HEK293 (cell line): Measurements from ENCODE around the gene ZNF121.

ENCODE experiments used
- CTCF ChIA-PET: fragments of 350-600 bp; formaldehyde crosslinking; extraction: SDS; loops from one replicate; lab custom pipeline; 2021; ENCODE audit warnings: antibody characterized with exemption; lab: Yijun Ruan, JAX
- POLR2A ChIA-PET: fragments of 300-600 bp; formaldehyde crosslinking; extraction: SDS; loops from one replicate; lab custom pipeline; 2020; ENCODE audit warnings: antibody characterized with exemption, inconsistent platforms; lab: Yijun Ruan, JAX
- H3K27ac ChIP-seq: fragments of 200-500 bp; sonication (Bioruptor generic); 2 replicates; pipeline ENCODE4 v1.5.1; 2014; ENCODE audit warnings: low read depth, low read length, control low read depth, inconsistent platforms; ENCODE audit errors: extremely low read depth
- H3K36me3 ChIP-seq, 2 experiments: fragments of 200-500 bp in 1 of 2; sonication (Bioruptor generic) in 1 of 2; 1 replicate in 1 of 2; 2 replicates in 1 of 2; pipeline ENCODE4 v1.5.1; 2014 to 2017; ENCODE audit warnings: inconsistent platforms in 2 of 2, low read length in 2 of 2; ENCODE audit not compliant: control insufficient read depth in 2 of 2, insufficient read depth in 1 of 2
- H3K4me1 ChIP-seq: fragments of 200-500 bp; sonication (Bioruptor generic); 2 replicates; pipeline ENCODE4 v1.5.1; 2014; ENCODE audit warnings: mild to moderate bottlenecking, low read length, inconsistent platforms; ENCODE audit not compliant: control insufficient read depth, insufficient read depth
- H3K4me3 ChIP-seq: 2 replicates; pipeline ENCODE4 v1.5.1; 2011; ENCODE audit warnings: low read depth, mild to moderate bottlenecking, control low read depth, low read length, moderate library complexity
- H3K9me3 ChIP-seq: fragments of 200-500 bp; sonication (Bioruptor generic); 2 replicates; pipeline ENCODE4 v1.5.1; 2014; ENCODE audit warnings: low read depth, low read length, inconsistent platforms; ENCODE audit not compliant: control insufficient read depth, insufficient read depth
- SCRT2 ChIP-seq: fragments of 450-650 bp; formaldehyde crosslinking; IDR thresholded peaks from 2 replicates; pipeline ENCODE4 v1.5.1; 2016; ENCODE audit warnings: missing biosample characterization, missing genetic modification characterization
- SETDB1 ChIP-seq: IDR thresholded peaks from one replicate; pipeline ENCODE4 v1.6.1; 2017; ENCODE audit warnings: mild to moderate bottlenecking, low read length, moderate library complexity, mixed read lengths; ENCODE audit not compliant: insufficient read length
- ZBTB17 ChIP-seq: fragments of 450-650 bp; formaldehyde crosslinking; IDR thresholded peaks from 2 replicates; pipeline ENCODE4 v1.5.1; 2016; ENCODE audit warnings: missing biosample characterization, missing genetic modification characterization
- ZNF114 ChIP-seq: fragments of 450-650 bp; formaldehyde crosslinking; IDR thresholded peaks from 2 replicates; pipeline ENCODE4 v1.5.0; 2017; ENCODE audit warnings: missing biosample characterization, missing genetic modification characterization
- ZNF274 ChIP-seq, 2 experiments: fragments of 200-500 bp in 1 of 2; fragments of 450-650 bp in 1 of 2; sonication (Bioruptor generic) in 1 of 2; formaldehyde crosslinking in 1 of 2; IDR thresholded peaks; 2 replicates each; pipeline versions ENCODE4 v1.5.1 to v1.6.1; 2014 to 2016; ENCODE audit warnings: borderline replicate concordance in 1 of 2, inconsistent platforms in 1 of 2, low read length in 1 of 2, missing biosample characterization in 1 of 2, missing genetic modification characterization in 1 of 2
- ZNF354C ChIP-seq: fragments of 450-650 bp; formaldehyde crosslinking; IDR thresholded peaks from 2 replicates; pipeline ENCODE4 v1.5.1; 2016; ENCODE audit warnings: missing biosample characterization, missing genetic modification characterization, low read depth, borderline replicate concordance
- ZNF501 ChIP-seq: fragments of 450-650 bp; formaldehyde crosslinking; IDR thresholded peaks from 2 replicates; pipeline ENCODE4 v1.5.1; 2016; ENCODE audit warnings: missing biosample characterization, missing genetic modification characterization
- ZNF510 ChIP-seq: fragments of 450-650 bp; formaldehyde crosslinking; IDR thresholded peaks from 2 replicates; pipeline ENCODE4 v1.5.1; 2018; ENCODE audit warnings: mild to moderate bottlenecking, missing genetic modification characterization, missing biosample characterization; ENCODE audit not compliant: insufficient replicate concordance
- ZNF585B ChIP-seq: fragments of 450-650 bp; formaldehyde crosslinking; IDR thresholded peaks from 2 replicates; pipeline ENCODE4 v1.5.1; 2016; ENCODE audit warnings: missing biosample characterization, missing genetic modification characterization
- ZNF629 ChIP-seq: fragments of 450-650 bp; formaldehyde crosslinking; IDR thresholded peaks from 2 replicates; pipeline ENCODE4 v1.5.1; 2017; ENCODE audit warnings: missing biosample characterization, missing genetic modification characterization
- ZNF747 ChIP-seq: fragments of 450-650 bp; formaldehyde crosslinking; IDR thresholded peaks from 2 replicates; pipeline ENCODE4 v1.5.1; 2016; ENCODE audit warnings: missing biosample characterization, missing genetic modification characterization
- TF ChIP-seq, protein P1 (sequence below): fragments of 450-650 bp; formaldehyde crosslinking; conservative IDR thresholded peaks from 2 replicates; pipeline ENCODE4 v1.5.1; 2016; ENCODE audit warnings: low read depth, missing biosample characterization, missing genetic modification characterization
- TF ChIP-seq, protein P2 (sequence below): fragments of 450-650 bp; formaldehyde crosslinking; IDR thresholded peaks from 2 replicates; pipeline ENCODE4 v1.5.1; 2016; ENCODE audit warnings: missing biosample characterization, missing genetic modification characterization, low read depth
- TF ChIP-seq, protein P3 (sequence below): fragments of 450-650 bp; formaldehyde crosslinking; IDR thresholded peaks from 2 replicates; pipeline ENCODE4 v1.5.1; 2016; ENCODE audit warnings: missing biosample characterization, missing genetic modification characterization
- TF ChIP-seq, protein P4 (sequence below): fragments of 450-650 bp; formaldehyde crosslinking; IDR thresholded peaks from 2 replicates; pipeline ENCODE4 v1.5.1; 2017; ENCODE audit warnings: missing biosample characterization, missing genetic modification characterization
- TF ChIP-seq, protein P5 (sequence below): fragments of 450-650 bp; formaldehyde crosslinking; IDR thresholded peaks from 2 replicates; pipeline ENCODE4 v1.5.1; 2016; ENCODE audit warnings: missing biosample characterization, missing genetic modification characterization
- TF ChIP-seq, protein P6 (sequence below): IDR thresholded peaks from 2 replicates; pipeline ENCODE4 v1.6.1; 2011; ENCODE audit warnings: mild to moderate bottlenecking, low read depth, low read length, borderline replicate concordance

ZNF121 gene

DNA sequence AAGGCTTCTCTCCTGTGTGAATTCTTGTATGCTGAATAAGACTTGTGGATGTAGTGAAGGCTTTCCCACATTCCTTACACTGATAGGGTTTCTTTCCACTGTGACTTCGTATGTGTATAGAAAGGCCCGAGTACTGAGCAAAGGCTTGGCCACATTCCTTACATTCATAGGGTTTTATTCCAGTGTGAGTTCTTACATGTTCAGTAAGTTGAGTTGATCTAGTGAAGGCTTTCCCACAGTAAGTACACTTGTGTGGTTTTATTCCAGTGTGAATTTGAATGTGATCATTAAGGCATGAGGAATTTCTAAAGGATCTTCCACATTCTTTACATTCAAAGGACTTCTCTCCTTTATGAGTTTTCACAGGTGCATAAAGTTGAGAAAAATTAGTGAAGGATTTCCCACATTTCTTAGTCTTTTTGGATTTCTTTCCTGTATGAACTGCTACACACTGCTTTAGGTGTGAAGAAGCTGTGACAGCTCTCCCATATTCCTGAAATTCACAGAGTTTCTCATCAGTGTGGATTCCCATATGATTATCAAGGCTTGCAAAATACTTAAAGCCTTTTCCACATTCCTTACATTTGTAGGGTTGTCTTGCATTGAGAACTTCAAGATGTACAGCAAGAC, 26.3 kb upstream of the ZNF121 start (continued):
- TF ChIP-seq, protein P1, sequence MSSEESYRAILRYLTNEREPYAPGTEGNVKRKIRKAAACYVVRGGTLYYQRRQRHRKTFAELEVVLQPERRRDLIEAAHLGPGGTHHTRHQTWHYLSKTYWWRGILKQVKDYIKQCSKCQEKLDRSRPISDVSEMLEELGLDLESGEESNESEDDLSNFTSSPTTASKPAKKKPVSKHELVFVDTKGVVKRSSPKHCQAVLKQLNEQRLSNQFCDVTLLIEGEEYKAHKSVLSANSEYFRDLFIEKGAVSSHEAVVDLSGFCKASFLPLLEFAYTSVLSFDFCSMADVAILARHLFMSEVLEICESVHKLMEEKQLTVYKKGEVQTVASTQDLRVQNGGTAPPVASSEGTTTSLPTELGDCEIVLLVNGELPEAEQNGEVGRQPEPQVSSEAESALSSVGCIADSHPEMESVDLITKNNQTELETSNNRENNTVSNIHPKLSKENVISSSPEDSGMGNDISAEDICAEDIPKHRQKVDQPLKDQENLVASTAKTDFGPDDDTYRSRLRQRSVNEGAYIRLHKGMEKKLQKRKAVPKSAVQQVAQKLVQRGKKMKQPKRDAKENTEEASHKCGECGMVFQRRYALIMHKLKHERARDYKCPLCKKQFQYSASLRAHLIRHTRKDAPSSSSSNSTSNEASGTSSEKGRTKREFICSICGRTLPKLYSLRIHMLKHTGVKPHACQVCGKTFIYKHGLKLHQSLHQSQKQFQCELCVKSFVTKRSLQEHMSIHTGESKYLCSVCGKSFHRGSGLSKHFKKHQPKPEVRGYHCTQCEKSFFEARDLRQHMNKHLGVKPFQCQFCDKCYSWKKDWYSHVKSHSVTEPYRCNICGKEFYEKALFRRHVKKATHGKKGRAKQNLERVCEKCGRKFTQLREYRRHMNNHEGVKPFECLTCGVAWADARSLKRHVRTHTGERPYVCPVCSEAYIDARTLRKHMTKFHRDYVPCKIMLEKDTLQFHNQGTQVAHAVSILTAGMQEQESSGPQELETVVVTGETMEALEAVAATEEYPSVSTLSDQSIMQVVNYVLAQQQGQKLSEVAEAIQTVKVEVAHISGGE (tag by site-specific recombination): no peak
- TF ChIP-seq SETDB1: peak; percentile 97
- no peak for TF ChIP-seq ZNF629 (tag by site-specific recombination)
- no peak for TF ChIP-seq ZNF114 (tag by site-specific recombination)
- TF ChIP-seq ZNF585B (tag by site-specific recombination): no peak
- no peak for TF ChIP-seq ZNF747 (tag by site-specific recombination)
- TF ChIP-seq, protein P2, sequence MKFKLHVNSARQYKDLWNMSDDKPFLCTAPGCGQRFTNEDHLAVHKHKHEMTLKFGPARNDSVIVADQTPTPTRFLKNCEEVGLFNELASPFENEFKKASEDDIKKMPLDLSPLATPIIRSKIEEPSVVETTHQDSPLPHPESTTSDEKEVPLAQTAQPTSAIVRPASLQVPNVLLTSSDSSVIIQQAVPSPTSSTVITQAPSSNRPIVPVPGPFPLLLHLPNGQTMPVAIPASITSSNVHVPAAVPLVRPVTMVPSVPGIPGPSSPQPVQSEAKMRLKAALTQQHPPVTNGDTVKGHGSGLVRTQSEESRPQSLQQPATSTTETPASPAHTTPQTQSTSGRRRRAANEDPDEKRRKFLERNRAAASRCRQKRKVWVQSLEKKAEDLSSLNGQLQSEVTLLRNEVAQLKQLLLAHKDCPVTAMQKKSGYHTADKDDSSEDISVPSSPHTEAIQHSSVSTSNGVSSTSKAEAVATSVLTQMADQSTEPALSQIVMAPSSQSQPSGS (tag by site-specific recombination): no peak
- TF ChIP-seq, protein P3, sequence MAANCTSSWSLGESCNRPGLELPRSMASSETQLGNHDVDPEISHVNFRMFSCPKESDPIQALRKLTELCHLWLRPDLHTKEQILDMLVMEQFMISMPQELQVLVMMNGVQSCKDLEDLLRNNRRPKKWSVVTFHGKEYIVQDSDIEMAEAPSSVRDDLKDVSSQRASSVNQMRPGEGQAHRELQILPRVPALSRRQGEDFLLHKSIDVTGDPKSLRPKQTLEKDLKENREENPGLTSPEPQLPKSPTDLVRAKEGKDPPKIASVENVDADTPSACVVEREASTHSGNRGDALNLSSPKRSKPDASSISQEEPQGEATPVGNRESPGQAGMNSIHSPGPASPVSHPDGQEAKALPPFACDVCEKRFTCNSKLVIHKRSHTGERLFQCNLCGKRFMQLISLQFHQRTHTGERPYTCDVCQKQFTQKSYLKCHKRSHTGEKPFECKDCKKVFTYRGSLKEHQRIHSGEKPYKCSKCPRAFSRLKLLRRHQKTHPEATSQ (tag by site-specific recombination): no peak
- TF ChIP-seq SCRT2 (tag by site-specific recombination): no peak
- TF ChIP-seq, protein P4, sequence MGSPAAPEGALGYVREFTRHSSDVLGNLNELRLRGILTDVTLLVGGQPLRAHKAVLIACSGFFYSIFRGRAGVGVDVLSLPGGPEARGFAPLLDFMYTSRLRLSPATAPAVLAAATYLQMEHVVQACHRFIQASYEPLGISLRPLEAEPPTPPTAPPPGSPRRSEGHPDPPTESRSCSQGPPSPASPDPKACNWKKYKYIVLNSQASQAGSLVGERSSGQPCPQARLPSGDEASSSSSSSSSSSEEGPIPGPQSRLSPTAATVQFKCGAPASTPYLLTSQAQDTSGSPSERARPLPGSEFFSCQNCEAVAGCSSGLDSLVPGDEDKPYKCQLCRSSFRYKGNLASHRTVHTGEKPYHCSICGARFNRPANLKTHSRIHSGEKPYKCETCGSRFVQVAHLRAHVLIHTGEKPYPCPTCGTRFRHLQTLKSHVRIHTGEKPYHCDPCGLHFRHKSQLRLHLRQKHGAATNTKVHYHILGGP: no peak
- no peak for TF ChIP-seq ZNF354C
- TF ChIP-seq, protein P5, sequence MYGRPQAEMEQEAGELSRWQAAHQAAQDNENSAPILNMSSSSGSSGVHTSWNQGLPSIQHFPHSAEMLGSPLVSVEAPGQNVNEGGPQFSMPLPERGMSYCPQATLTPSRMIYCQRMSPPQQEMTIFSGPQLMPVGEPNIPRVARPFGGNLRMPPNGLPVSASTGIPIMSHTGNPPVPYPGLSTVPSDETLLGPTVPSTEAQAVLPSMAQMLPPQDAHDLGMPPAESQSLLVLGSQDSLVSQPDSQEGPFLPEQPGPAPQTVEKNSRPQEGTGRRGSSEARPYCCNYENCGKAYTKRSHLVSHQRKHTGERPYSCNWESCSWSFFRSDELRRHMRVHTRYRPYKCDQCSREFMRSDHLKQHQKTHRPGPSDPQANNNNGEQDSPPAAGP (tag by site-specific recombination): no peak
- TF ChIP-seq ZNF274 (IDR thresholded peaks at IDR 0.05; ENCODE audit: low read length): no peak
- peak; percentile 40; the same call in 1 of the 2 replicates for TF ChIP-seq ZNF274 (tag by site-specific recombination; IDR thresholded peaks at IDR 0.05; ENCODE audit: borderline replicate concordance)

DNA sequence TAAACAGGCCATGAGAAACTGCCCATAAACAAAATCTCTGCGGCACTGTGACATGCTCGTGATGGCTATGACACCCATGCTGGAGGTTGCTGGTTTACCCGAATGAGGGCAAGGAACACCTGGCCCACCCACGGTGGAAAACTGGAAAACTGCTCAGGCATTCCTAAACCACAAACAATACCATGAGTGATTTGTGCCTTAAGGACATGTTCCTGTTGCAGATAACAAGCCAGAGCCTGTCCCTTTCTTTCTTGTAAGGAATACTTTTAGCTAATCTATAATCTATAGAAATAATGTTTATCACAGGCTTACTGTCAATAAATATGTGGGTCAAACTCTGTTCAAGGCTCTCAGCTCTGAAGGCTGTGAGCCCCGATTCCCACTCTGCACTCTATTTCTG, 24.6 kb upstream of the ZNF121 start:
- TF ChIP-seq ZNF501 (no peak), ZNF510 (tag by site-specific recombination) (no peak), ZBTB17 (no peak)
- TF ChIP-seq, protein P6, sequence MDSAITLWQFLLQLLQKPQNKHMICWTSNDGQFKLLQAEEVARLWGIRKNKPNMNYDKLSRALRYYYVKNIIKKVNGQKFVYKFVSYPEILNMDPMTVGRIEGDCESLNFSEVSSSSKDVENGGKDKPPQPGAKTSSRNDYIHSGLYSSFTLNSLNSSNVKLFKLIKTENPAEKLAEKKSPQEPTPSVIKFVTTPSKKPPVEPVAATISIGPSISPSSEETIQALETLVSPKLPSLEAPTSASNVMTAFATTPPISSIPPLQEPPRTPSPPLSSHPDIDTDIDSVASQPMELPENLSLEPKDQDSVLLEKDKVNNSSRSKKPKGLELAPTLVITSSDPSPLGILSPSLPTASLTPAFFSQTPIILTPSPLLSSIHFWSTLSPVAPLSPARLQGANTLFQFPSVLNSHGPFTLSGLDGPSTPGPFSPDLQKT: no peak
- Histone ChIP-seq H3K4me1 (no peaks in the 10 kb centered on the region), H3K36me3 (peaks cover 28 to 55% of the 10 kb centered on the region in 2 experiments), H3K27ac (no peak overlapping the region), H3K9me3 (no peaks in the 10 kb centered on the region), H3K4me3 (no peak overlapping the region)
- ChIA-PET CTCF (interaction anchor here (0.6 to 0.7 kb wide), 2 partner anchors 332 to 573 kb away, joined by 3 read pairs; no protein-coding TSS in a partner anchor), POLR2A (no interaction called here)
